CD4-positive, alpha-beta T cell treated with Interferon alpha-2 for 1 hour (primary cell): ENCODE results near the gene UHMK1.
"Not testable (repeated sequence)": the region's sequence is repeated elsewhere in the genome, so short reads cannot be mapped to it uniquely, and the experiment has no call there.

ENCODE experiments used
- DNase-seq, 2 donors: peaks; one replicate each; pipeline ENCODE4 v3.0.0-alpha.2; 2020 to 2022

UHMK1 gene

DNA sequence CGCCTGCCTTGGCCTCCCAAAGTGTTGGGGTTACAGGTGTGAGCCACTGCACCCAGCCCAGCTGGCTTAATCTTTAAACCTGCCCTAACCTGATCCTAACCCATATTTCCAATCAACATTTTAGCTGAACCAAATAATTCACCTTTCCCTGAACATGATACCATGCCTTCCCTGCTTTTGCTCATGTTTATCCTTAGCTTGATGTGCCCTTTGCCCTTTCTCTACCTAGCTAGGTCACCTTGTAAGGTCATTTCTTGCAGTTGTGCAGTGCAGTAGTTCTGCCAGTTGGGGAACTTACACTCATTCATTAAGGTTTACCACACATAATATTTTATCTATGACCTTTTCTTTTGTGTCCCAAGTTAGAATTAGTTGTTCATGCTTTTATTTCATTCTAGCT, 69.3 kb downstream of the UHMK1 start:
- DNase-seq, result no peak

DNA sequence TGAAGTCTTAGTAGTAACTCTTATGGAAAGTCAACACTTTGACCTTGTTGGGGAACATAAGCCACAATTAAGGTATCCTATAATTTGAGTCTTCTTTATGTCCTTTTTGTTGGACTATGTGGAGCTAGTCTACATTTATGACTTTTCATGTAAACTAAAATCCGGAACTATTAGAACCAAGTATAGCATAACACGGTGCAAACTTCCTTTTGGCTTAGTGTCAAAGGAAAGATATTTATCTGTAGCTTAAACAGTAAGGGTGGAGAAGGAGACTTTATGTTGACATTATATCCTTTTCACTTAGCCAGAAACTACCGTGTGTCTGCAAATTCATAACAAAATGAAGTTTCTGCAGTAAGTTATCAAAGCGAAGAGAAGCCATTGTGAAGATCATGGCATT, 71.2 kb downstream of the UHMK1 start:
- no peak for DNase-seq

DNA sequence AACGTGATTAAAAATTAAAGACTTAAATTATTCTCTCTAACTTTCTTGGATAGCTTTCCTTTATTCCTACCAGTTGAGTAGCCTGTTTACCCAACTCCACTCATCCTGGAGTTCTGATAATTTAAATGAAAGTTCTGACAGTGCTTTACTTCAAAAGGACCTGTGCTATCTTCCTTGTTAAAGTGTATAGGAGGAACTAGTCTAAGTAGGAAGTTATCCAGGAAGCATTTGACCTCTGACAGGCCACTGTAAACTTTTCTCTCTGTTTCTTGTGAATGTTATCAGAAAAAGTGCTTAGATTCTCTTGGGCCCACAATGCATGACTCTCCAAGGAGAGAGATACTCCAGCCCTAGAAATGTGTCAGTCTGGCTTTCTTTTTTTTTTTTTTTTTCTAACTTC, 73.1 kb downstream of the UHMK1 start:
- no peak for DNase-seq

DNA sequence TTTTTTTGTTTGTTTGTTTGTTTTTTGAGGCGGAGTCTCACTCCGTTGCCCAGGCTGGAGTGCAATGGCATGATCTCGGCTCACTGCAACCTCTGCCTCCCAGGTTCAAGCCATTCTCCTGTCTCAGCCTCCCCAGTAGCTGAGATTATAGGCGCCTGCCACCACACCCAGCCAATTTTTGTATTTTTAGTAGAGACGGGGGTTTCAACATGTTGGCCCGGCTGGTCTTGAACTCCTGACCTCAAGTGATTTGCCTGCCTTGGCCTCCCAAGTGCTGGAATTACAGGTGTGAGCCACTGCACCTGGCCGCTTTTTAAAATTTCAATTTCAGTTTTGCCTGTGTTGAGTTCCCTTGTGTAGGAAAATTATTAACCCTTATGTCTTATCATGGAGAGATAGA, 73.5 kb downstream of the UHMK1 start:
- not testable (repeated sequence) for DNase-seq

DNA sequence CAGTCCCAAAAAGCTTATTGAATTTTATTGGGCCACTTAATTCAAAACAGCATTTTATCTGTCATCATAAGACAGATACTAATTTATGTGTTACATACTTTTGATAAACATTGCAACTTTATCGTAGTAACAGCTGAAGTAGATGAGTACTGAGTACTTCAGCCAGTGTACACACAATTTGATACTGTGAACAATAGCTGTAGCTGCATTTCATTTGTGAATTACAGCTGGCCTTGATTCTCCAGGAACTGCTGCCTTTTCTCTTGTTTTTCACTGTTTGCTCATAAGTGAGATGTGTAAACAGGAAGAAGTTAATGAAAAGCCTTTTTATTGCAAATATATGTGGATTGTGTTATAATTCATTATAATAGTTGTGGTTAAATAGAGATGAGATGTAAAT, 74.1 kb downstream of the UHMK1 start:
- DNase-seq, result no peak

DNA sequence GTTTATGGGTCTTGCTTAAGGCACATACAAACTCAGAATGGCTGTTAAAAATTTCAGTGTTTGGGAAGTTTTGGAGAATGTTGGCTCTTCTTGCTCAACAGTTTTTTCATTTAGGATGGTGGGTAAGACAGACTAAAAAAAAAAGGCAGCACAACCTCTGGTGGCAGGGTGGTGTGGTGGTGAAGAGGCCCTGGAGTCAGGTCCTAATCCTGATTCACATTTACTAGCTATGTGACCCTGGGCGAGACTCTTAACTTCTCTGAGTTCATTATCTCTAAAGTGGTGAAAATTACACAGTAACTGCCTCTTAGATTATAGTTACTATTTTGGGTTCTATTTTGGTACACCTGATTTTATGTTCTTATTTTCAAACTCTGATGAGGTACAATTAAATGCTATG, 75.5 kb downstream of the UHMK1 start:
- no peak for DNase-seq

DNA sequence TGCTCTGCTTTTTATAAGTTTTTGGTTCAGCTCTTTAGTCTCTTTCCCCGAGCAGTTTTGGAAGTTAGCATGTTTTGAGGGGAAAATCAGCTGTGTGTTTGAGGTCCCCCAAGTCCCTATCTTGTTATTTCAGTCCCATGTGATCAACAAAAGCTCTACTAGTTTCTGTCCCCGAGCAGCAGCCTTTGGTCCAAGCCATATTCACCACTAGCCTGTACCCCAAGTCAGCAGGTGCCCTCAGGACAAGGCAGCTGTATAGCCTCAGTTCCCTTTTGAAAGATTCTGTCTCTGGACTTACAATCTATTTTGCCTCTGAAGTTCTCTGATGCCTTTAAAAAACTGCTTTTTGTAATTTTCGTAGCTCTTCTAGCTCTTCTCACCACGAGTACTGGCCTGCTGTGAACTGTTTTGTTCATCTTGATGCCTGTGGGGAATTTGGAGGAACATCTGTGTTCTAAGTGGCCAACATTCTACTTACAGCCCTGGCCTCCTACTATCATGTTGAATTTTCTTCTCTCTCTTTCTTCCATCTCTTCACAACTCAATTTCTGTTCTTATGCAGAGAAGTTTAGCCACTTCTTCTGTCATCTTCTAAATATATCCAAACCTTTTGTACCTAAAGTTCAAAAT, 80.6 kb downstream of the UHMK1 start:
- no peak for DNase-seq

DNA sequence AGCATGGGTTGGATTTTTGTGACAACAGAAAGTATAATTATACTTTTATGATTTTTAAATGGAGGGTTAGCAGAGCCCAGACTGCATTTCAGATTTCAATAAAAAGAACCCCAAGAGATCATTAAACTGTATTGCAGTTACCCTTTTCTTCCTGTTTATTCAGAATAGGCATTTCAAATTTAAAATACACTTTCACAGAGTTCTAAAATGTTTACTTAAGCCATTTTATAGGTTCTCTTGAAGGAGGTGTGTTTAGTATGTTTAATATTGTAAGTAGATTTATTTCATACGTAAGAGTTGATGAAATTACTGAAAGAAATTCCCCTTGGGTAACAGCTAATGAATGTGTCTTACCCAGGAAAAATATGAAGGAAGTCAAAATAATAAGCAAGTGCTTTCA, 81.3 kb downstream of the UHMK1 start:
- DNase-seq, result no peak
